HG02981 (cell line): ENCODE data around the gene SYNGR4.

Source experiments
- ATAC-seq: cut with Tn5 transposase; IDR thresholded peaks from one replicate; pipeline ENCODE4 v1.9.1; 2021; ENCODE audit warnings: mild to moderate bottlenecking, moderate library complexity; ENCODE audit not compliant: unreplicated experiment

The SYNGR4 gene

DNA sequence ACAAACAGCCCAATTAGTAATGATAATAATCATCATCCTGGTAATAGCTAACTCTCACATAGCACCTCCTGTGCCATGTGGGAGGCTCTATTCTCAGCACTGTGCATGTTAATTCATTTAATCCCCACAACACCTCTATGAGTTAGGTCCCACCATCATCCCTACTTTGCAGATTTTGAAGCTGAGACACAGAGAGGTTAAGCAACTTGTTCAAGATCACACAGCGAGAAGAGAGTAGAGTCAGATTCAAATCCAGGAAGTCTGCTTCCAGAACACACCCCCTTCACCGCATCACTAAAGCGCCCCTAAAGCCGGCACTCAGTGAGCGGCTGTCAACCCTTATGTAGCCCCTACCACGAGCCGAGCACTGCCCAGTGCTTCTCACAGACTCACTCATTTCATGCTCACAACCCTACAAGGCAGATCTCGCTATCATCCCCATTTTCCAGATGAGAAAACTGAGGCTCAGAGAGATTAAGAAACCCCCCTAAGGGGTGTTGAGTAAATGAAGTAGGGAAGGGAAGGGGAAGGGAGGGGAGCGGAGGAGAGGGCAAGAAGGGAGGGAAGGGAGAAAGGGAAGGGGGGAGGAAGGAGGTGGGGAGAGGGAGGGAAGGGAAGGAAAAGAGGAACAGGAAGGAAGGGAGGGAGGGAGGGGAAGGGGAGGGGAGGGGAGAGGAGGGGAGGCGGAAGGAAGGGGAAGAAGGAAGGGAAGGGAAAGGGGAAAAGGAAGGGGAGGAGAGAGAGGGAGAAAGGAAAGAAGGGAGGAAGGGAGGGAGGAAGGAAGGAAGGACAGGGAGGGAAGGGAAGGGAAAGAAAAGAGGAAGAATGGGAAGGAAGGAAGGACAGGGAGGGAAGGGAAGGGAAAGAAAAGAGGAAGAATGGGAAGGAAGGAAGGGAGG lies 22.4 kb upstream of the SYNGR4 start:
- no peak for ATAC-seq

DNA sequence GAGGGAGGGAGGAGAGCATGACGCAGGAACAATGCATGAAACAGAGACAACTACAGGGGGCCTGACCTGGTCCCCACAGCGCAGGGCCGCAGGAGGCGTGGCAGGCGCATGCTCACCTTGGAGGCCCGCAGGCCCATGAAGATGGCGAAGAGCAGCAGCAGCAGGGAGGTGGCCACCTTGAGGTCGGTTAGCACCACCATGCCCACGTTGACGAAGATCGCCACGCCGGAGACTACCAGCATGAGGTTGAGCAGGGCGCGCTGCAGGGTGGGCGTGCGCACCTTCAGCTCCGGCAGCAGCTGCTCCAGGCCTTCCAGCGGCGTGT lies 21.8 kb upstream of the SYNGR4 start:
- no peak for ATAC-seq

DNA sequence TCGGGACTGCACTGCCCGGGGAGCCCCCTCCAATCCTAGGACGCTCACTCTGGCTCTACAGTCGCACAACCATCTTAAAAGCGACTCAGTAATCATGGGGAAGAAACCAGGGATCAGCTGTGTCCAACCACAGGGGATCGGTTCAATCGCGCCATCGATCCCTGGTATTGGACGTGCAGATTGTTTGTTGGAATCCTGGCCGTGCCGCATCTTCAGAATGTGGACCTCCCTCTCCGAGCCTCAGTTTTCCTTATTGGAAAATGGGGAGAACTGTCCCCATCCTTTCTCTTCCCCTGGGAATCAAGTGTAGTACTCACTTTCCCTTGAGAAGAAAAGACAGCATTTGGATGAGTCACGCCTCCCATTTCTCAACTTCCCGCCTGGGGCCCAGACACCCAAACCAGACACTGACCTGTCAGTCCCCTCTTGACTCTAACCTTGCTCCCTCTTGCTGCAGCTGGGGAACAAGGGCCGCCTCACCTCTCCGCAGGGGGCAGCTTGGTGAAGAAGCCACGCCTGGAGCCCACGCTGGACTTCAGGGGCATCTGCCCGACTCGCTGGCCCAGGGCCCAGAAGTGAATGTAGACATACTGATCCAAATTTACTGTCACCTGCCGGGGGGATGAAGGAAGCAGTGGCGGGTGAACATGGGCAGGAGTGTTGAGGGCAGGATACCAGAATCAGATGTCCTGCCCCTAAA lies 21.2 kb upstream of the SYNGR4 start:
- no peak for ATAC-seq

DNA sequence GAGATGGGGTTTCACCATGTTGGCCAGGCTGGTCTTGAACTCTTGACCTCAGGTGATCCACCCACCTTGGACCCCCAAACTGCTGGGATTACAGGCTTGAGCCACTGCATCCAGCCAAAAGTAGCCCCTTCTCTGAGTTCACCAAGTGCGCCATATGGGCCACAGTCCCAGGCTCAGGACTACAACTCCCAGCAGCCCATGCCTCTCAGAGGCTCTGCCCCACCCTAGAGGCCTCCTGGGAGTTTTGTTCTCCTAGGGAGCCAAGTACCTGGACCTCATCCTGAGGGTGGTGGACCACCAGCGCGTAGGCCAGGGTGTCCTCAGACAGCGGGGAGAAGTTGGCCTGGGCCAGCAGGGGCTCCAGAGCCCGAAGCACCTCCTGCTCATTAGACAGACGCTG lies 19.3 kb upstream of the SYNGR4 start:
- no peak for ATAC-seq

DNA sequence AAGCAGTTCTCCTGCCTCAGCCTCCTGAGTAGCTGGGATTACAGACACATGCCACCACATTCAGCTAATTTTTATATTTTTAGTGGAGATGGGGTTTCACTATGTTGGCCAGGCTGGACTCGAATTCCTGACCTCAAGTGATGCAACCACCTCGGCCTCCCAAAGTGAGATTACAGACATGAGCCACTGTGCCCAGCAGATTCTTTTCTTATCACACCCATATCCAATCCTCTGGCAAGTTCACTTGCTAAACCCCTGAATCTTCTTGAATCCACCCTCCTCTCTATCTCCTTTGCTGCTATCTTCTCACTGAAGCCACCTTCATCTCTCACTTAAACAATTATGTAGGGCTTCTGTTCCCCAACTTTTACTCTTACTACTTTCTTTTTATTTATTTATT lies 18.0 kb upstream of the SYNGR4 start:
- no peak for ATAC-seq

DNA sequence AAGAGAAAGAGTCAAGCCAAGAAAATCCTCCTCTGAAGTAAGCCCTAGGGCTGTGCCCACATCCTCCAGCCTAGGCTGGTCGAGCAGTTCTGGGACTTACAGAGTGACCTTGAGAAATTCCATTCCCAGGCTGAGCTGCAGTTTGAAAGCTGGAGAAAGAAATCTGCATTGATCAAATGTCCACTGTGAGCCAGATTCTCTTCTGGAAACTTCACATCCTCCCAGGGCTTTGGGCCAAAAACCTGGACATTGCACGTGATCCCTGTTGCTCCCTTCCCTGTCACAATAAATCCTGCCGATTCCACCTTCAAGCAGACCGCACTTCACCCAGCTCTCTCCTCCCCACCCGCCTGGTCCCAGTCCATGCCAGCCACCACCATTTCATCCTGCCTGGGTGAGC lies 16.1 kb upstream of the SYNGR4 start:
- ATAC-seq: no peak

DNA sequence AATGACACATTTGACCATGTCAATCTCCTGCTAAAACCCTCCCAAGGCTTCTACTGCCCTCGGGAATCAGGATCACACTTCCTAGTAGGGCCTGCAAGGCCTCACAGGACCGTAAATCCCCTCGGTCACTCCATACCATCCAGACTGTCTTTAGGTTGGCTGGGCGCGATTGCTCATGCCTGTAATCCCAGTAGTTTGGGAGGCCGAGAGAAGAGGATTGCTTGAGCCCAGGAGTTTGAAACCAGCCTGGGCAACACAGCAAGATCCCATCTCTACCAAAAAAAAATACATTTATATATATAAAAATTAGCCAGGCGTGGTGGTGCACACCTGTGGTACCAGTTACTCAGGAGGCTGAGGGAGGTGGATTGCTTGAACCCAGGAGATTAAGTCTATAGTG lies 15.4 kb upstream of the SYNGR4 start:
- no peak for ATAC-seq

DNA sequence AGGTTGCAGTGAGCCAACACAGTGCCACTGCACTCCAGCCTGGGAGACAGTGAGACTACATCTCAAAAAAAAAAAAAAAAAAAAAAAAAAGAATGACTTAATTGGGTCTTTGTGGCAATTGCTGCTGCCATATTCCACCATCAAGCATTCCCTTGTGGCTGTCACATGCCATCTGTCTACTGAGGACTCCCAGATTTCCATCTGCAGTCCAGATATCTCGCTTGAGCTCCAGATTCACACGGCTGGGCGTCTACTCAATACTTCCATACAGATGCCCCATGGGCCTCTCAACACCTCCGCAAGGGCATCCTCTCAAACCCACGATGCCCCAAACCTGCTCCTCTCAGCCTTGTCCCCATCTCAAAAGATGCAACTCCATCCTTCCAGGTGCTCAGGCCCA lies 13.3 kb upstream of the SYNGR4 start:
- ATAC-seq: no peak

DNA sequence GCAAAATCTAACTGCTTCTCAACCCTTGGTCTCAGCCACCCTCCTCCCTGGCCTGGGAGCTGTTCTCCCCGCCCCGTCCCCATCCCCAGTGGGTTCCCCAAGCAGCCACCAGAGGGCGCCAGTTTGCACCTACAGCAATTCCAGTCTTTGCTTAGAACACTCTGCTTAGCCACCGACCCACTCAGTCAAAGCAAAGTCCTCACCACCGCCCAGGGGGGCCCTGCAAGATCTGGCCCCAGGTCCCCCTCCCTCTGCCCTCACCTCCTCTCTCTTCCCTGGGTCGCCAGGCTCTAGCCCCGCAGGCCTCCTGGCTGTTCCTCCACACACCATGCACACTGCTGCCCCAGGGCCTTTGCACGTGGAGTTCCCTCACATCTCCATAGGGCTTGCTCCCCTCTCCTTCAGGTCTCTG lies 12.8 kb upstream of the SYNGR4 start:
- no peak for ATAC-seq

DNA sequence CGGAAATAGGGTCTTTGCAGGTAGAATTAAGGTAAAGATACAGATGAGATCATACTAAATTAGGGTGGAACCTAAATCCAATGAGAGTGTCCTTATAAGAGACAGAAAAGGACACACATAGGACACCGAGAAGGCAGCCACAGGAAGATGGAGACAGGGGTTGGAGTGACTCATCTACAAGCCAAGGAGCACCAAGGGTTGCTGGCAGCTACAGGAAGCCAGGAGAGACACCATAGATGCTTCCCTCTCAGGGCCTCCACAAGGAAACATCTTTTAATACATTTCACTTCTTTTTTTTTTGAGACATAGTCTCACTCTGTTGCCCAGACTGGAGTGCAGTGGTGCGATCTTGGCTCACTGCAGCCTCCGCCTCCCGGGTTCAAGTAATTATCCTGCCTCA lies 10.5 kb upstream of the SYNGR4 start:
- ATAC-seq: no peak

DNA sequence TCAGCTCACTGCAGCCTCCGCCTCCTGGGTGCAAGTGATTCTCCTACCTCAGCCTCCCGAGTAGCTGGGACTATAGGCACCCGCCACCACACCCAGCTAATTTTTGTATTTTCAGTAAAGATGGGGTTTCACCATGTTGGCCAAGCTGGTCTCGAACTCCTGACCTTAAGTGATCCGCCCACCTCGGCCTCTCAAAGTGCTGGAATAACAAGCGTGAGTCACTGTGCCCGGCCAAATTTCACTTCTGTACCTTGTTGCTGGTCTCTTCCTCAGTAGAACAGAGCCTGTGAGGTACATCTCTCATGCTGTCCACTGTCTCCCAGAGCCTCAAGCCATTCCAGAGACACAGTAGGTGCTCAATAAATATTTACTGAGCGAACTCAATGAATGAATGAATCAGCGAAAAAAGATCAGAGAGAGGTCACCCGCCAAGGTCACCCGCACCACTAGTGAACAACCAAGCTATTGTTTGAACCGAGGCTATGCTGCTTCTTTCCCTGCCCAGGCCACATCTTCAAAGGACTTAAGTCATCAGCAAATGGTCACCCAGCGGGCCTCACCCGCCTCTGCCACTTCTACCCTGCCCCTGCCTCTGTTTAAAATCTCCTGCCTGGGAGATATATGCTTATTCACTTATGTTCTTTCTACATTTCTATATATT lies 9.7 kb upstream of the SYNGR4 start:
- no peak for ATAC-seq

DNA sequence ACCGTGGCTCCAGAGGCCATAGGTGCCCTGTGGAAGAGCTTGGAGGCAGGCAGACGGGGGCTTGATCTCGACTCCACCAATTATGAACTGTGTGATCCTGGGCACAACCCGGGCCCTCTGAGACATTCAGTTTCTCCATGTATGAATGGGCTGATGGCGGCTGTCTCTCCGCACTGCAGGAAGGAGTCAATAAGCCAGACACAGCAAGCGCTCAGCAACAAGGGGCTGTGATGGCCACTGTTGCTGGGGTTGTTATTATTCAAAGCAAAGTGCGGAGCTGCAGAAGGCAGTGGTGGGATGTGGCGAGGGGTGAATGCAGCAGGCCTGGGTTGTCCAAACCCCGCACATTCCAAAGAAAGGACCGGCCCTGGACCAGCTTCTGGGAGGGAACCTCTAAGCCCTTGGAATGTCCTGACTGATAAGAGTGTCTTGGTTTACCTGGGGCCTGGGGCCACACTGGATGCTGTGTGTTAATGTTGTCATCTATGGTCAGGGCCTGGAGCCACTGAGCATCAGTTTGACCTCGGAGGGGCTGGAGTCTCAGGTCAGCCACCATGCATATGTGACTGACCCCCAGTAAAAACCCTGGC lies 8.7 kb upstream of the SYNGR4 start:
- no peak for ATAC-seq

DNA sequence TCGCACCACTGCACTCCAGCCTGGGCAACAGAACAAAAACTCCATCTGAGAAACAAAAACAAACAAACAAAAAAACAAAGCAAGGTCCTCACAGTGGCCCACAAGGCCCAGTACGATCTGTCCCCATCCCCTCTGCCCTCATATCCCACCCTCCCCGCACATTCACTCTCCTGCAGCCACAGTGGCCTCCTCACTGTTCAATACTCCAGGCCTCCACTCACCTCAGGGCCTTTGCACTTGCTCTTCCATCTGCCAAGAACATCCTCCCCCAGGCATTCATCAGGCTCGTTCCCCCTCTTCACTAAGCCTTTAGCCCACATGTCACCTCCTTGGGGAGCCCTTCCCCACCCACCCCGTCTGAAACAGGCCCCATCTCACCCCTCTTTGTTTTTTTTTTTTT lies 5.0 kb upstream of the SYNGR4 start:
- no peak for ATAC-seq

DNA sequence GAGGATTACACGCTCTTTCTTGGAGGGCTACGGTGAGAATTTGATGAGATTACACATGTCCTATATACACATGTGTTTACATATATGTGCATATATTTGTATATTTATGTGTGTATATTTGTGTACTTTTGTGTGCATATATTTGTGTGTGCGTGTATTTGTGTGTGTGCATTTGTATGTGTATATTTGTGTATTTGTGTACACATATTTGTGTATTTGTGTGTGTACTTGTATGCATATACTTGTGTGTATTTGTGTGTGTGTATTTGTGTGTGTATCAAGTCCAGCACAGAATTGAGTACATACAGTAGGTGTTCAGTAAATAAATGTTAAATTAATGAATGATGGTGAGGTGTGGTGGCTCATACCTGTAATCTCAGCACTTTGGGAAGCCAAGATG lies 2.3 kb upstream of the SYNGR4 start:
- ATAC-seq: no peak

DNA sequence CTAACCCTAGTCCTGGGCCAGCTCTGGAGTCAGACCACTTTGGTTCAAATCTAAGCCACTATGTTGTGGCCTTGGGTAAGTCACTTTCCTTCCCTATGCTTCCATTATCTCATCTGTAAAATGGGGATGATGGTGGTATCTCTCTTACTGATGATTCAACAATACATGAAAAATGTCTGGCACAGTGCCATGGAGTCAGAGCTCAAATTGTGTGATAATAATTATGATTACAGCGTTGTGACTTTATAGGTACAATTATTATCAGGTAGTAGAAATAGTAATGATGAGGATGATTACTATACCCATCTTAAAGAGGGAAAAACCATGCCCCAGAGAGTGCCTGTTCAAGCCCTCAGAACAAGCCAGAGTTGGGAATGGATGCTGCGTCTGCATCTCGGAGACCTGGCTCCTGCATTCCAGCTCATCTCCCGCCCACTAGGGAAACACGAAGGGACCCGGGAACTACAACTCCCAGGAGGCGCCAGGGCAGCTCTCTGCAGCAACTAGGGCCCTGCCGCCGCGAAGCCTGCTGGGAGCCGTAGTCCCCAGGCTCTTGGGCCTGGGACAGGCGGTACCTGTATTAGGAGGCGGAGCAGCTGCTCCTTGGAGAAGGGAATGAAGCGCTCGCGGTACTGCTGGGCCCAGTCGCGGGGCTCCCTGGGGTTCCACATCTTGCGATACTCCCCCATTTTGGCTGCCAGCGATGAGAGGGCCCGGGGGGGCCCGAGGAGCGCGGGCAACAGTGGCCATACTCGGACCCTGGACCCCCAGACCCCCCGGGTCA lies 1.3 kb upstream of the SYNGR4 start:
- peak; percentile 45 for ATAC-seq

DNA sequence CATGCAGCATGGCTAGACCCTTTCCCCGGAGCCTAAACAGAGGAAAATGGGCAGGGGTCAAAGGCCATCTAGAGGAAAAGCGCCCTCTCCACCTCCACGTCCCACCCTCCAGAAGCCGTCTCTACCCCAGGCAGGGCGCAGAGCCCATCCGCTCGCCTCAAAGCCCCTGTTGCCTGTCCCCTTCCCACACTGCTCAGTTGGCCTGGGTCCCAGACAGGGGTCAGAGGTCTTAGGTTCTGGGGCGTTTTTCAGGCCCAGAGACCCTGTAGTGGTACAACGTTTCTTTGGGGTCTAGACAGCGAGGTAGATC lies 712 bp upstream of the SYNGR4 start:
- ATAC-seq: peak; percentile 2

DNA sequence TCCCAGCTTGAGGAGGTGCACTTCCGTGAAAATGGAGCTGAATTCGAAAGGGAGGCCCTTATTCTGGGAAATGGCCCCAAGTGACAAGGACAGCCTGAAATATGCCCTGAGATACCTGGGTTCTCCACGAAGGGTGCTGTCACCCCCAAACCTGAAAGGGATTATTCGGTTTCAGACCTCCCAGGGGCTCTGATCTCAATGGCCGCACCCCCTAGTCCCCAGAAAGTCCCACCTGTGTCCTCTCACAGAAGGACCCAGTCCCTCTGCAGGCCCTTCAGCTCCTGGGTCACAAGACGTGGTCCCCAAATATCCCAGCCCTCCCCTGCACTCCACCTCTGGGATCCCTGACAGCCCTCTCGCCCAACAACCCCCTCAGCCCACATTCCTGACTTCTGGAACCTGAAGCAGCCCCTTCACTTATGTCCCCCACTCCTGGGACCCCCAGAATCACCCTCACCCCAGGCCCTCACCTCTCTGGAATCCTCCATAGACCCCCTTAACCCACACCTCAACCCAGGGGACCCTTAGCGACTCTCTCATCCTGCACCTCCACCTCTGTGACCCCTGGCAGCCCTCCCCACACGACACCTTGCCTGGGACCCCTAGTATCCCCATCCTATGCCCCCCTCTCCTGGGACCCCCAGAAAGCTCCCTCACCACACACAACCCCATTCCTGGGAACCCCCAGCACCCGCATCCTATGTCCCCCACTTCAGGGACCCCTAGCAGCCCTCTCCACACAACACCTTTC lies 606 bp downstream of the SYNGR4 start:
- no peak for ATAC-seq

DNA sequence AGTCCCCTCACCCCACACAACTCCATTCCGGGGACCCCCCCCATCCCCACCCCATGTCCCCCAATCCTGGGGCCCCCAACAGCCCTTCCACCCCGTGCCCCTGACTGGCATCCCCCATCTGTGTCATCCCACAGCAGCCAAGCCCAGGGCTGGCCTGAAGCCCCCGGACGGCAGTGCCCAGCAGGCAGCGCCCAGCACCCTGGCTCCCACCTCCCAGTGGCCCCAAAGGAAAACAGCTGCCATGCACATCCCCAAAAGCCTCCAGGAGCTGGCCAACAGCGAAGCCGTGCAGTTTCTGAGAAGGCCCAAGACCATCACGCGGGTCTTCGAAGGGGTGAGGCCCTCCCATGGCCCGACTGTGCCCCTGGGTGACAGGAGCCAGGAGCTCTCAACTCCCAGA lies 1.4 kb downstream of the SYNGR4 start:
- ATAC-seq: no peak

DNA sequence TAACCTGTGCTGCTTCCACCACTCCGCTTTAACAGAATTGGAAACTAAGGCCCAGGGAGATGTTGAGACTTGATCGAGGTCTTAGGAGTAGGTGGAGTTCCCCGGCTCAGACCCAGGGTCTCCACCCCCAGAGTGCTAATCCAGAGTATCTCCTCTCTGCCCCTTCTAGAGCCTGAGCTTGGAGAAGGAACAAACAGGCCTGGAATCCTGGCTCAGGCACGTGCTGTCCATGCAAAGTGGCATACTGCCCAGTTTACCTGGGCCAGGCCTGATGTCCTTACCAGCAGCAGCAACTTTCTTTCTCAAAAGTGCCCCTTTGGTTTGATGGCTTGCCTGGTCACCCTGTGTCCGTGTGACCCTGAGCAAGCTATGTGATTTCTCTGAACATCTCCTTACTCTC lies 3.7 kb downstream of the SYNGR4 start:
- no peak for ATAC-seq

DNA sequence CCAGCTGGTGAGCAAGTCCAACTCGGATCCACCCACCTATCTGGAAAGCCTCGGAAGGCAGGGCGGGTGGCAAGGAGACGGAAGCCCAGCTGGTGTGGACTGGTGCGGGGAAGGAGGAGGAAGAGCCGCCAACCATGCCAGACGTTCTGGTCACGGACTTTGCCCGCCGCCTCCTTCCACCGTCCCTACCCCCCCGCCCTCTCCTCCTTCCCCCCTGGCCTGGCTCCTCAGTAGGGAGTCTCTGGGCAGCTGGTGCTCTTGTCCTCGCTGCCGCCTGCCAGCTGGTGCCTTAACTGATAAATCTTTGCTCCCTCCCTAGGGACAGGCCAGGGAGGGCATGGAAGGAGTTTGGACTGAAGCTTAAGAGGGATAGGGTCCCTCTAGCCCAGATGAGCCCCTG lies 4.8 kb downstream of the SYNGR4 start:
- ATAC-seq: no peak
